Type B pancreatic cell (in vitro differentiated cells): Measurements from ENCODE around the gene MASP1. TPM values are rescaled to one million over a fixed set of nuclear protein-coding genes. Genes with fewer than 3 reads are reported as not detected.

Source experiments
- DNase-seq: peaks from one replicate; pipeline ENCODE4 v3.0.0; 2021; ENCODE audit warnings: mixed read lengths; ENCODE audit not compliant: unreplicated experiment; ENCODE audit errors: extremely low spot score
- H3K27ac Mint-ChIP-seq: 2 replicates; pipeline ENCODE4 v1.8.0; 2021; ENCODE audit warnings: mild to moderate bottlenecking, mixed read lengths
- H3K27me3 Mint-ChIP-seq: 2 replicates; pipeline ENCODE4 v1.8.0; 2021; ENCODE audit warnings: mixed read lengths
- H3K36me3 Mint-ChIP-seq: 2 replicates; pipeline ENCODE4 v1.8.0; 2021; ENCODE audit warnings: mixed read lengths
- H3K4me1 Mint-ChIP-seq: one replicate; pipeline ENCODE4 v1.8.0; 2021; ENCODE audit warnings: mixed read lengths; ENCODE audit not compliant: unreplicated experiment
- H3K4me3 Mint-ChIP-seq: 2 replicates; pipeline ENCODE4 v1.8.0; 2021; ENCODE audit warnings: mild to moderate bottlenecking, mixed read lengths
- H3K9me3 Mint-ChIP-seq: 2 replicates; pipeline ENCODE4 v1.8.0; 2021; ENCODE audit warnings: mixed read lengths
- total RNA-seq: library from RNA; stranded (reverse); gene quantifications from 2 replicates; pipeline ENCODE4 v1.2.1, GENCODE V29; 2021; ENCODE audit warnings: low replicate concordance
- TF ChIP-seq, protein P1 (sequence below): fragments of 200-600 bp; sonication (generic); conservative IDR thresholded peaks from 2 replicates; pipeline ENCODE4 v1.5.0; 2021; ENCODE audit warnings: antibody characterized with exemption, mild to moderate bottlenecking

MASP1 gene
- total RNA-seq, 1 donor from 2014 or later, result 1.6 TPM

DNA sequence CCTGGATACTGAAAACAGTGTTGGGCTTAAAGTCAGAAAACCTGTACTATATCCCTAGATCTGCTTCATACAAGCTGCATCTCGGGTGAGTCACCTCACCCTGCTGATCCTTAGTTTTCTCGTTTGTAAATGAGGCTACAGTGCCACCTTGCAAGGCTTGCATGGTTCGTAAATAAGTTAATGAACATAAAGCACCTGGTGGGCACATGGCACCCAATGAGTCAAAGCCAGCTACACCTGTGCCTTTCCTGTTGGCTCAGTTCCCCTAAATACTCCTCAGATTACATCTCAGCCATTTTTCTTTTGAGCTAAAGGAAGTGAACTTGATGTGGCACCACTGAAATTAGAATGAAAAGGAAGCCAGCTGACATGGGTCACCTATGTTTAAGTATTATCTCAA, 67.7 kb downstream of the MASP1 start:
- H3K27me3 Mint-ChIP-seq, result peaks cover 17% of the 10 kb centered on the region
- H3K36me3 Mint-ChIP-seq, result no peaks in the 10 kb centered on the region
- DNase-seq, result no peak
- no peaks in the 10 kb centered on the region for H3K4me1 Mint-ChIP-seq
- H3K9me3 Mint-ChIP-seq, result no peaks in the 10 kb centered on the region
- H3K4me3 Mint-ChIP-seq, result no peak overlapping the region
- no peak overlapping the region for H3K27ac Mint-ChIP-seq
- TF ChIP-seq, protein P1, sequence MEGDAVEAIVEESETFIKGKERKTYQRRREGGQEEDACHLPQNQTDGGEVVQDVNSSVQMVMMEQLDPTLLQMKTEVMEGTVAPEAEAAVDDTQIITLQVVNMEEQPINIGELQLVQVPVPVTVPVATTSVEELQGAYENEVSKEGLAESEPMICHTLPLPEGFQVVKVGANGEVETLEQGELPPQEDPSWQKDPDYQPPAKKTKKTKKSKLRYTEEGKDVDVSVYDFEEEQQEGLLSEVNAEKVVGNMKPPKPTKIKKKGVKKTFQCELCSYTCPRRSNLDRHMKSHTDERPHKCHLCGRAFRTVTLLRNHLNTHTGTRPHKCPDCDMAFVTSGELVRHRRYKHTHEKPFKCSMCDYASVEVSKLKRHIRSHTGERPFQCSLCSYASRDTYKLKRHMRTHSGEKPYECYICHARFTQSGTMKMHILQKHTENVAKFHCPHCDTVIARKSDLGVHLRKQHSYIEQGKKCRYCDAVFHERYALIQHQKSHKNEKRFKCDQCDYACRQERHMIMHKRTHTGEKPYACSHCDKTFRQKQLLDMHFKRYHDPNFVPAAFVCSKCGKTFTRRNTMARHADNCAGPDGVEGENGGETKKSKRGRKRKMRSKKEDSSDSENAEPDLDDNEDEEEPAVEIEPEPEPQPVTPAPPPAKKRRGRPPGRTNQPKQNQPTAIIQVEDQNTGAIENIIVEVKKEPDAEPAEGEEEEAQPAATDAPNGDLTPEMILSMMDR, result no peak

DNA sequence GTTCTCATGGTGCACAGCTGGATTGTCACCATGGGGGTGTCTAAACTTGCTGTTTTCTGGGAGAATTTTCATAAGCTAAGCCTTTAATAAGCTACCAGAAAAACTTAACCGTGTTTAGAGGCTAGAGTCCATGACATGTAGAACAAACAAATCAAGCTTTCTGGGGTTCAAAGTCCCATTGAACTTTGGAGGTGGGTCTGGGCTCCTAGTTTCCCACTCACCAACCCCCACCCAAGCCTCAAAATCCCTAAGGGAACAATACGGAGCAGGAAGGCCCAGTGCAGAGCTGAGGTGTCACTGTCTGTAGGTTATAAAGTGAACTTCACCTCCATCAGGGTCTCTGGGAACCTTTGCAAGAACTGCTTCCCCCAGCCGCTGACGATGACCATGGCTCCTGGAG, 68.7 kb downstream of the MASP1 start:
- Mint-ChIP-seq H3K27ac (no peak overlapping the region), H3K4me3 (no peak overlapping the region), H3K36me3 (no peaks in the 10 kb centered on the region)

DNA sequence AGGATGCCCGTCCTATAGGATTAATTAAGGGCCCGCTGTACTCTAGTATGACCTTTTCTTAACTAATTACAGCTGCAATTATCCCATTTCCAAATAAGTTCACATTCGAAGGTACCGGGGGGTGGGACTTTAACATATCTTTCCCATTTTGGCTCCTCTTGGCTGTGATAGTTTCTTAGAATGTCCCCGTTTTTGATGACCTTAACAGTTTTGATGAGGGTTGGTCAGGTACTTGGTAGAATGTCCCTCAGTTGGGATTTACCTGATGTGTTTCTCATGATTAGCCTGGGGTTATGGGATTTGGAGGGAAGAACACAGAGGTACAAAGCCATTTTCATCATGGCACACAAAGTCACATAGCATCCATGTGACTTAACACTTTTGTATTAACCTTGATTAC, 76.1 kb downstream of the MASP1 start:
- no peak overlapping the region for H3K4me3 Mint-ChIP-seq
- H3K9me3 Mint-ChIP-seq, result no peaks in the 10 kb centered on the region
- H3K27me3 Mint-ChIP-seq, result peaks cover 17% of the 10 kb centered on the region
- TF ChIP-seq, protein P1, result no peak
- no peak for DNase-seq
- H3K4me1 Mint-ChIP-seq, result no peaks in the 10 kb centered on the region
- no peaks in the 10 kb centered on the region for H3K36me3 Mint-ChIP-seq
- H3K27ac Mint-ChIP-seq, result no peak overlapping the region

More for the DNA sequence above, 68.7 kb downstream of the MASP1 start:
- H3K9me3 Mint-ChIP-seq, result no peaks in the 10 kb centered on the region
- peaks cover 12% of the 10 kb centered on the region for H3K27me3 Mint-ChIP-seq
- H3K4me1 Mint-ChIP-seq, result no peaks in the 10 kb centered on the region
- DNase-seq, result no peak
- TF ChIP-seq, protein P1, result no peak

DNA sequence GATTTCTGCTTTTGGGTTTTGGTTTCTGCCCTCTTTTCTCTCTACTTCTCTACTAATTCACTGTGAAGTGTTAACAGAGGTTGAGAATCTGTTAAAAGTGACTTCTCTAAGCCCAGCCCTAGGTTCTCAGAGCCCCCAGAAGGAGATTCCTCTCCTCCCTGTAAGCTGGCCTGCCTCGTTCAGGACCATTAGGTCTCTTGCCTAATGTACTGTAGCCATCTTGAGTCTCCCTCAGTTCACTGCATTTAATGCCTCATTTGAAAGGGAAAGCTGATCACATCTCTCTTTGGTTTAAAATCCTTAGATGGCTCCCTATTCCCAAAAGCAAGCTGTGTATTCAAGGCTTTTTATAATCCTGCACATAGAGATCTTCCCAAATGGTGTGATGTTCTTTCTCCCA, 77.9 kb downstream of the MASP1 start:
- TF ChIP-seq, protein P1, result no peak
- Mint-ChIP-seq H3K4me3 (no peak overlapping the region), H3K36me3 (no peaks in the 10 kb centered on the region), H3K4me1 (no peaks in the 10 kb centered on the region), H3K27ac (no peak overlapping the region), H3K9me3 (no peaks in the 10 kb centered on the region), H3K27me3 (peaks cover 17% of the 10 kb centered on the region)
- no peak for DNase-seq

GRCh38 chr3:187212705-187213104, 78.8 kb downstream of the MASP1 start:
- no peak for DNase-seq
- H3K27me3 Mint-ChIP-seq, result peaks cover 14% of the 10 kb centered on the region
- H3K9me3 Mint-ChIP-seq, result peaks cover 5% of the 10 kb centered on the region
- H3K4me1 Mint-ChIP-seq, result no peaks in the 10 kb centered on the region
- H3K27ac Mint-ChIP-seq, result no peak overlapping the region
- H3K36me3 Mint-ChIP-seq, result no peaks in the 10 kb centered on the region
- TF ChIP-seq, protein P1, result no peak
- no peak overlapping the region for H3K4me3 Mint-ChIP-seq

DNA sequence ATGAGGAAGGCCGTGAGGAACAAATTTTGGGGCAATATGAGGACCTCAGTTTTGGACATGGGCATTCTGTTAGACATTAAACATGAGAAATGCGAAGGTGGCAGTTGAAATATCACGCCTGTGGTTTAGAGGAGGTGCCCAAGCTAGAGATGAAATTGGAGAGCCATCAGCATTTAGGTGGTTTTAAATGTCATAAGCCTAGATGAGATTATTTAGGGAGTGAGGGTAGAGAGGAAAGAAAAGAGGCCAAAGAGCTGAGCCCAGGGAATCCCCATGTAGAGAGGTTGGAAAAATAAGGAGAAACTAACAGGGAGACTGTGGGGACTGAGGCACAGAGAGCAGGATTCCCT, 79.4 kb downstream of the MASP1 start:
- TF ChIP-seq, protein P1, result no peak
- no peaks in the 10 kb centered on the region for H3K4me1 Mint-ChIP-seq
- H3K4me3 Mint-ChIP-seq, result no peak overlapping the region
- peaks cover 7% of the 10 kb centered on the region for H3K9me3 Mint-ChIP-seq
- H3K36me3 Mint-ChIP-seq, result no peaks in the 10 kb centered on the region
- H3K27me3 Mint-ChIP-seq, result peaks cover 14% of the 10 kb centered on the region
- DNase-seq, result no peak
- H3K27ac Mint-ChIP-seq, result no peak overlapping the region
